ENCODE results near the gene PALD1.

- TF ChIP-seq, protein P1, sequence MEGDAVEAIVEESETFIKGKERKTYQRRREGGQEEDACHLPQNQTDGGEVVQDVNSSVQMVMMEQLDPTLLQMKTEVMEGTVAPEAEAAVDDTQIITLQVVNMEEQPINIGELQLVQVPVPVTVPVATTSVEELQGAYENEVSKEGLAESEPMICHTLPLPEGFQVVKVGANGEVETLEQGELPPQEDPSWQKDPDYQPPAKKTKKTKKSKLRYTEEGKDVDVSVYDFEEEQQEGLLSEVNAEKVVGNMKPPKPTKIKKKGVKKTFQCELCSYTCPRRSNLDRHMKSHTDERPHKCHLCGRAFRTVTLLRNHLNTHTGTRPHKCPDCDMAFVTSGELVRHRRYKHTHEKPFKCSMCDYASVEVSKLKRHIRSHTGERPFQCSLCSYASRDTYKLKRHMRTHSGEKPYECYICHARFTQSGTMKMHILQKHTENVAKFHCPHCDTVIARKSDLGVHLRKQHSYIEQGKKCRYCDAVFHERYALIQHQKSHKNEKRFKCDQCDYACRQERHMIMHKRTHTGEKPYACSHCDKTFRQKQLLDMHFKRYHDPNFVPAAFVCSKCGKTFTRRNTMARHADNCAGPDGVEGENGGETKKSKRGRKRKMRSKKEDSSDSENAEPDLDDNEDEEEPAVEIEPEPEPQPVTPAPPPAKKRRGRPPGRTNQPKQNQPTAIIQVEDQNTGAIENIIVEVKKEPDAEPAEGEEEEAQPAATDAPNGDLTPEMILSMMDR (IDR thresholded peaks at IDR 0.05) = no peak
- TF ChIP-seq EZH2phosphoT487 (IDR thresholded peaks at IDR 0.05) = no peak
Observed at GRCh38 chr10:70541736-70542564, 63.4 kb downstream of the PALD1 start.

Measured in neural progenitor cell (in vitro differentiated cells).